ENCODE data around the gene SNRNP25. TPM values are rescaled to one million over a fixed set of nuclear protein-coding genes. Genes with fewer than 3 reads are reported as not detected.

Gene SNRNP25
- total and polyA plus RNA-seq, 2 donors from 2014 or later: 14.7 to 60.3 TPM

DNA sequence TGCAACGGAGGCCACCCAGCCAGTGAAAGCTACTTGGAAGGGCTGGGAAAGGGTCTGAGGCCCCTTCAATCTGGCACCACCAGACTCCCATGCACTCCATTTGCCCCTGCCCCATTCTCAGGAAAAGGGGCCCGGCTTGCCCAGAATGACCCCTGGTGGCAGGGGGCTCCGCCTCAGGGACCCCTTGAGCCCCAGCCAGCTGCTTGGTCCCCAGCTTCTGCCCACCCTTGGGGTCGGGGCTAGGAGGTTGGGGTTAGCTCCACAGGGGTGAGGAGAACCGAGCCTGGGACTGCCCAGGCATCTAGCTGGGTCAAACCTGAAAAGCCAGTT lies 17.5 kb downstream of the SNRNP25 start:
- Histone ChIP-seq H3K9me3 (ENCODE audit: control insufficient read depth in 2 of 3, insufficient read depth in 1 of 3, low read length in 3 of 3) (no peaks in the 10 kb centered on the region), H3K36me3 (ENCODE audit: control insufficient read depth in 2 of 3, insufficient read depth in 3 of 3, low read length in 3 of 3) (no peaks in the 10 kb centered on the region), H3K9ac (ENCODE audit: low read length in 3 of 3) (peak overlapping the region in 1 of 3 donors; percentile 69), H3K27me3 (ENCODE audit: control insufficient read depth, insufficient read depth, low read length) (no peaks in the 10 kb centered on the region), H3K27ac (ENCODE audit: low read depth in 2 of 2, low read length in 2 of 2) (peak overlapping the region in 1 of 2 donors; percentile 57), H3K4me1 (ENCODE audit: control insufficient read depth in 2 of 3, insufficient read depth in 2 of 3, low read depth in 1 of 3, low read length in 3 of 3) (peaks cover 0 to 28% (median 3%) of the 10 kb centered on the region in 3 donors), H3K4me3 (ENCODE audit: low read length in 3 of 3) (peak overlapping the region in 1 of 3 donors; percentile 56)
- FAIRE-seq: no peak
- TF ChIP-seq, protein P1, sequence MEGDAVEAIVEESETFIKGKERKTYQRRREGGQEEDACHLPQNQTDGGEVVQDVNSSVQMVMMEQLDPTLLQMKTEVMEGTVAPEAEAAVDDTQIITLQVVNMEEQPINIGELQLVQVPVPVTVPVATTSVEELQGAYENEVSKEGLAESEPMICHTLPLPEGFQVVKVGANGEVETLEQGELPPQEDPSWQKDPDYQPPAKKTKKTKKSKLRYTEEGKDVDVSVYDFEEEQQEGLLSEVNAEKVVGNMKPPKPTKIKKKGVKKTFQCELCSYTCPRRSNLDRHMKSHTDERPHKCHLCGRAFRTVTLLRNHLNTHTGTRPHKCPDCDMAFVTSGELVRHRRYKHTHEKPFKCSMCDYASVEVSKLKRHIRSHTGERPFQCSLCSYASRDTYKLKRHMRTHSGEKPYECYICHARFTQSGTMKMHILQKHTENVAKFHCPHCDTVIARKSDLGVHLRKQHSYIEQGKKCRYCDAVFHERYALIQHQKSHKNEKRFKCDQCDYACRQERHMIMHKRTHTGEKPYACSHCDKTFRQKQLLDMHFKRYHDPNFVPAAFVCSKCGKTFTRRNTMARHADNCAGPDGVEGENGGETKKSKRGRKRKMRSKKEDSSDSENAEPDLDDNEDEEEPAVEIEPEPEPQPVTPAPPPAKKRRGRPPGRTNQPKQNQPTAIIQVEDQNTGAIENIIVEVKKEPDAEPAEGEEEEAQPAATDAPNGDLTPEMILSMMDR (IDR thresholded peaks at IDR 0.05; ENCODE audit: borderline replicate concordance, extremely low read depth, insufficient read depth): no peak
- intact Hi-C loops (cut with DNase I): no loop called here
- no peak for DNase-seq

- TF ChIP-seq, protein P1 (IDR thresholded peaks at IDR 0.05; ENCODE audit: borderline replicate concordance, extremely low read depth, insufficient read depth): no peak
- no peaks in the 10 kb centered on the region for H3K9me3 ChIP-seq (ENCODE audit: control insufficient read depth in 2 of 3, insufficient read depth in 1 of 3, low read length in 3 of 3)
- no peak for FAIRE-seq
- intact Hi-C loops (cut with DNase I): no loop called here
- peak overlapping the region; percentile 20 to 70 (median 56) for H3K4me3 ChIP-seq (ENCODE audit: low read length in 3 of 3)
- no peaks in the 10 kb centered on the region for H3K27me3 ChIP-seq (ENCODE audit: control insufficient read depth, insufficient read depth, low read length)
- H3K27ac ChIP-seq (ENCODE audit: low read depth in 2 of 2, low read length in 2 of 2): peak overlapping the region; percentile 57 to 59
- H3K4me1 ChIP-seq (ENCODE audit: control insufficient read depth in 2 of 3, insufficient read depth in 2 of 3, low read depth in 1 of 3, low read length in 3 of 3): peaks cover 0 to 31% (median 3%) of the 10 kb centered on the region in 3 donors
- H3K9ac ChIP-seq (ENCODE audit: low read length in 3 of 3): peak overlapping the region in 2 of 3 donors; percentile 49 to 69
- peak; percentile 70 to 90 (median 86) for DNase-seq
- H3K36me3 ChIP-seq (ENCODE audit: control insufficient read depth in 2 of 3, insufficient read depth in 3 of 3, low read length in 3 of 3): no peaks in the 10 kb centered on the region
Measured at GRCh38 chr16:71540-72401, 18.1 kb downstream of the SNRNP25 start.

DNA sequence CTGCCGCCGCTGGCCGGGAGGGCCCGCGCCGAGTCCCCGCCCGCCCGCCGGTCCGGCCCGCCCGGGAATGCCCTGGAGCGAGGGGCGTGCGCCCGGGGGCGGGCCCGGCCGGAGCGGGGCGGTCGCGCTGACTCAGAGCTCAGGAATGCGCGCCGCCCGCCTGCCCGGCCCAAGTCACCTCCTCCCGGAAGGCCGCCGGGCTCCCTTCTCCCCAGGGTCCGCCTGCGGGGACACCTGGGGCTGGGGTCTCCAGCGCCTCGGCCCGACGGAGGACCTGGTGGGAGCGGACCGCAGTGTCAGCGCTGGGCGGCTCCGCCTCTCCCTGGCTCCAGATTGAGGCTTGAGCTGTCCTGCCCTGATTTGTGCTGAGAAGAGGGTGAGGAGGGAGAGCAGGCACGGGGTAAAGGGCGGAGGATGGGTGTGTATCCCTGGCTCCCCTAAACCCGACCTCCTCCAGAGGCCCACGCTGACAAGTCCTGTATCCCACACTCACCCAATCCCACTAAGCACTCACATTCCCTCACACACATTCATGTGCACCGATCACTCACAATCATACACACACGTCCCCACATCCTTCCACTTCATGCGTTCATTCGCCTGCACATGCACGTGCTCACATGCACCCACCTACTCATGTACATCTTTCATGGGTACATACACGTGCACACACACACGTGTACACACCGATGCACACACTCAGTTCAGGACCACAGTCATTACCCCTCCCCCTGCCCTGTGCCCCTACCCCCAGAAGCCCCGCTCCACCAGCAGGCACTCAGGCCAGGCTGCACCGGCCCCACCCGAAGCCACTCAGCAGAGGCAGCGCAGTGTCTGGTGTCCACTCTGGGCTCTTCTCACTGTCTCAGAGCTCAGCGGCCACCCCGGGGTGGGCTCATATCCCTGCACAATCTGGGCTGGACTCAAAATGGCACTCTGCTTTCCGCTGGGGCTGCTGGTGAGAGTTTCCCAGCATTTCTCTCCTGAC lies 19.2 kb downstream of the SNRNP25 start, which contains the start of gene RHBDF1:
Gene RHBDF1, minus strand, starts transcription at position 71 of the 988 bp plus-strand sequence. CDS start 7,616 bp downstream, outside the sequence.
- DNase-seq (peak; percentile 63 to 87 (median 80)), FAIRE-seq (no peak)
- Histone ChIP-seq H3K9ac (ENCODE audit: low read length in 3 of 3) (peak within 1 kb of the TSS; percentile 10 to 69 (median 49)), H3K36me3 (ENCODE audit: control insufficient read depth in 2 of 3, insufficient read depth in 3 of 3, low read length in 3 of 3) (no peaks in the 10 kb centered on the region), H3K4me1 (ENCODE audit: control insufficient read depth in 2 of 3, insufficient read depth in 2 of 3, low read depth in 1 of 3, low read length in 3 of 3) (peaks cover 0 to 33% (median 3%) of the 10 kb centered on the region in 3 donors), H3K27me3 (ENCODE audit: control insufficient read depth, insufficient read depth, low read length) (no peaks in the 10 kb centered on the region), H3K4me3 (ENCODE audit: low read length in 3 of 3) (peak within 1 kb of the TSS; percentile 56 to 70 (median 61)), H3K9me3 (ENCODE audit: control insufficient read depth in 2 of 3, insufficient read depth in 1 of 3, low read length in 3 of 3) (no peaks in the 10 kb centered on the region), H3K27ac (ENCODE audit: low read depth in 2 of 2, low read length in 2 of 2) (peak within 1 kb of the TSS; percentile 68 to 76)
- TF ChIP-seq, protein P1 (IDR thresholded peaks at IDR 0.05; ENCODE audit: borderline replicate concordance, extremely low read depth, insufficient read depth): no peak
- intact Hi-C loops (cut with DNase I): no loop called here
